Upper lobe of right lung (tissue), 1 donor: ENCODE results near the gene NOVA2. TPM values are rescaled to one million over a fixed set of nuclear protein-coding genes. Genes with fewer than 3 reads are reported as not detected.
A peak's percentile ranks its signal among the peaks of the same experiment; 100 is the strongest.

ENCODE experiments used
- ATAC-seq: fragments of 200-7000 bp; cut with Tn5 transposase; one replicate; pipeline ENCODE4 v1.9.1; 2020; ENCODE audit warnings: mild to moderate bottlenecking, moderate library complexity
- DNase-seq: peaks from one replicate; pipeline ENCODE4 v3.0.0-alpha.2; 2020
- H3K27ac ChIP-seq: fragments of 200-600 bp; one replicate; pipeline ENCODE4 v1.8.0; 2022
- H3K27me3 ChIP-seq: fragments of 200-600 bp; one replicate; pipeline ENCODE4 v1.8.0; 2022; ENCODE audit warnings: mild to moderate bottlenecking
- H3K36me3 ChIP-seq: fragments of 200-600 bp; one replicate; pipeline ENCODE4 v1.8.0; 2022
- H3K4me1 ChIP-seq: fragments of 200-600 bp; one replicate; pipeline ENCODE4 v1.8.0; 2022
- H3K4me3 ChIP-seq: fragments of 200-600 bp; one replicate; pipeline ENCODE4 v1.8.0; 2022; ENCODE audit warnings: mild to moderate bottlenecking
- H3K9me3 ChIP-seq: fragments of 200-600 bp; one replicate; pipeline ENCODE4 v1.8.0; 2022
- CTCF ChIP-seq: fragments of 200-600 bp; IDR thresholded peaks from one replicate; pipeline ENCODE4 v1.8.0; 2022; ENCODE audit warnings: antibody characterized with exemption
- intact Hi-C: fragments of 100-400 bp; cut with DNase I; formaldehyde crosslinking; loops from one replicate; pipeline ENCODE4 v1.11.0; 2022
- long read RNA-seq: library from polyadenylated mRNA; unstranded; transcript quantifications from one replicate; pipeline ENCODE4 v2.0.0, GENCODE V29; 2021
- total RNA-seq: library from RNA; stranded (reverse); fragmentation: NEBNext Ultra II Directional; extraction: Animal tissue kit (Norgen Biotek cat#: 25700); gene quantifications from one replicate; pipeline ENCODE4 v1.2.1, GENCODE V29; 2021
- donor health status: DM: no; HTN: yes; CAD: no; lungs with severe emphysema.

NOVA2 gene
- 21.2 TPM for total RNA-seq
- long read RNA-seq, full-length matches to known transcripts: 6 of 18 reads
- long read RNA-seq, partial matches to known transcripts: 6 of 18 reads
- long read RNA-seq, other reads (novel, unspliced or antisense): 6 of 18 reads

GRCh38 chr19:45973553-45974338, at the start of gene NOVA2:
Gene NOVA2 (minus strand): TSS chr19:45973865. CDS start chr19:45973351, 514 bp downstream.
- Histone ChIP-seq H3K27ac (no peak within 1 kb of the TSS), H3K36me3 (no peaks in the 10 kb centered on the region), H3K4me3 (peak within 1 kb of the TSS; percentile 46), H3K9me3 (no peaks in the 10 kb centered on the region), H3K27me3 (peaks cover 57% of the 10 kb centered on the region), H3K4me1 (no peaks in the 10 kb centered on the region)
- intact Hi-C loops: no loop called here
- peak; percentile 79 for ATAC-seq
- peak; percentile 76 for DNase-seq
- no peak for TF ChIP-seq CTCF

GRCh38 chr19:46023311-46023779, 49.7 kb upstream of the NOVA2 start:
- Histone ChIP-seq H3K4me1 (no peaks in the 10 kb centered on the region), H3K36me3 (no peaks in the 10 kb centered on the region), H3K9me3 (no peaks in the 10 kb centered on the region), H3K27me3 (peaks cover 58% of the 10 kb centered on the region), H3K4me3 (no peak overlapping the region), H3K27ac (no peak overlapping the region)
- peak; percentile 21 for ATAC-seq
- intact Hi-C loops: no loop called here
- DNase-seq: no peak
- no peak for TF ChIP-seq CTCF

- H3K9me3 ChIP-seq: no peaks in the 10 kb centered on the region
- ATAC-seq (peak; percentile 5), DNase-seq (no peak)
- H3K27me3 ChIP-seq: peaks cover 53% of the 10 kb centered on the region
- H3K4me3 ChIP-seq: no peak within 1 kb of the TSS
- intact Hi-C loops: no loop called here
- H3K27ac ChIP-seq: no peak within 1 kb of the TSS
- no peak for TF ChIP-seq CTCF
- H3K4me1 ChIP-seq: no peaks in the 10 kb centered on the region
- no peaks in the 10 kb centered on the region for H3K36me3 ChIP-seq
Observed at GRCh38 chr19:46022431-46023310, 49.0 kb upstream of the NOVA2 start, which contains the start of gene PGLYRP1. Gene PGLYRP1 (minus strand): TSS chr19:46023053. CDS start chr19:46023021, 32 bp downstream.

GRCh38 chr19:46022061-46022430, 48.4 kb upstream of the NOVA2 start:
- intact Hi-C loops: no loop called here
- Histone ChIP-seq H3K4me1 (no peaks in the 10 kb centered on the region), H3K9me3 (no peaks in the 10 kb centered on the region), H3K27ac (no peak overlapping the region), H3K4me3 (no peak overlapping the region), H3K36me3 (no peaks in the 10 kb centered on the region), H3K27me3 (peaks cover 51% of the 10 kb centered on the region)
- no peak for DNase-seq
- no peak for TF ChIP-seq CTCF
- no peak for ATAC-seq

GRCh38 chr19:46021531-46022041, 47.9 kb upstream of the NOVA2 start:
- ATAC-seq (no peak), DNase-seq (no peak)
- Histone ChIP-seq H3K4me3 (no peak overlapping the region), H3K27me3 (peaks cover 46% of the 10 kb centered on the region), H3K4me1 (no peaks in the 10 kb centered on the region), H3K9me3 (no peaks in the 10 kb centered on the region), H3K36me3 (no peaks in the 10 kb centered on the region), H3K27ac (no peak overlapping the region)
- no peak for TF ChIP-seq CTCF
- intact Hi-C loops: no loop called here
